HG02642 (cell line): ENCODE data around the gene TRAF3.
"Not testable (repeated sequence)": the region's sequence is repeated elsewhere in the genome, so short reads cannot be mapped to it uniquely, and the experiment has no call there.

Experiments
- ATAC-seq: cut with Tn5 transposase; IDR thresholded peaks from one replicate; pipeline ENCODE4 v1.9.1; 2021; ENCODE audit warnings: mild to moderate bottlenecking; ENCODE audit not compliant: unreplicated experiment, poor library complexity

Gene TRAF3

DNA sequence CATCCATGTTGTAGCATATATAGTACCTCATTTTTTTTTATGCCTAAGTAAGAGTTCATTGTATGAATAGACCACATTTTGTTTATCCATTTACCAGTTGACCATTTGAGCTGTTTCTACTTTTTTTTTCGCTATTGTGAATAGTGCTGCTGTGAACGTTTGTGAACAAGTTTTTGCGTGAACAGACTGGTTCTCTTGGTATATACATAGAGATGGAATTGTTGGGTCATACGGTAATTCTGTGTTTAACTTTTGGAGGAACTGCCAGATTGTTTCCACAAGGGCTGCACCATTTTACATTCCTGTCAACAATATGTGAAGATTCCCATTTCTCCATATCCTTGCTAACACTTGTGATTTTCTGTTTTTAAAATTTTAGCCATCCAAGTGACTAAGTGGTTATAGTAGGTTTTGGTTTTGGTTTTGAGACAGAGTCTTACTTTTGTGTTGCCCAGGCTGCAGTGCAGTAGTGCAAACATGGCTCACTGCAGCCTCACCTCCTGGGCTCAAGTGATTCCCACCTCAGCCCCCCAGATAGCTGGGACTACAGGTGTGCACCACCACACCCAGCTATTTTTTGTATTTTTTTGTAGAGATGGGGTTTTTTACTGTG lies 76.9 kb downstream of the TRAF3 start:
- ATAC-seq = no peak

DNA sequence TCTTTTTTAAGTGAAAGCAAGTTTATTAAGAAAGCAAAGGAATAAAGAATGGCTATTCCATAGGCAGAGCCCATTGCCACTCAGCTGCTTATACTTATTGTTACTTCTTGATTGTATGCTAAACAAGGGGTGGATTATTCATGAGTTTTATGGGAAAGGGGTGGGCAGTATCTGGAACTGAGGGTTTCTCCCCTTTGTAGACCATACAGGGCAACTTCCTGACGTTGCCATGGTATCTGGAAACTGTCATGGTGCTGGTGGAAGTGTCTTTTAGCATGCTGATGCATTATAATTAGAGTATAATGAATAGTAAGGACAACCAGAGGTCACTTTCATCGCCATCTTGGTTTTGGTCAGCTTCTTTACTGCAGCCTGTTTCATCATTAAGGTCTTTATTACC lies 78.9 kb downstream of the TRAF3 start:
- no peak for ATAC-seq

DNA sequence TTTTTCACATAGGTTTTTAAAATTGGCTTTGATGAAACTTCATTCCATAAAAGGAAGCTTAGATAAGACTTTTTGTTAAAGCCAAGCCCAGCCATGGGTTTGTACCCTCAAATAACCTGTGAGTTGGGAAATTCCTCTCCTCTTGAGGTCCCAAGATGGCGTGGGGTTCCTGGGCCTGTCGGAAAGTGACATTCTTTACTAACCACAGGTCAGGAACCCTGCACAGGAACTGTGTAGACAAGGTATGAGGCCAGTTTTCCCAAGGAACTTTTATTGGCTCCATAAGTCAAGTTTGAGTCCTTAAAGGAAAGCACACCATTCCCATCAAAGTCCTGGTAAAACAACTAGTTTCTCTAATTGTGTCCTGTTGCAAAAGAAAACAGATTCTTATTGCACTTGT lies 80.2 kb downstream of the TRAF3 start:
- no peak for ATAC-seq

DNA sequence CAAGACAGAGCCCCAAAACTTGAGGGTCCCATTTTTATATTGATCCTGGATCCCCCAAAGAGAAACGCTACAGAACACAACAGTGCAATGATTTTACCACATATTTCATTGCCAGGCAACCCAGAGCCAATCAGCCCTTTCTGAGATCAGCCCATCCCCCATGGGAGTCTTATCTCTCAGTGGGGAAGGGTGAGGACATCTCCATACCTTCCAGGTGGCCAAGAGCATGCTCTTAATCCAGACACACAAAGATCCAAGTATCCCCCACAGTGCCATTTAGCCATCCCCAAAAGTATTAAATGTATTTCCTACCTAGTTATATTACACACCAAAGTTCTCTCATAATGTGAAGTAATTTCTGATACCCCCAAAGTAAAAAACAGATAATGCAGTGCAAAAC lies 82.7 kb downstream of the TRAF3 start:
- no peak for ATAC-seq

DNA sequence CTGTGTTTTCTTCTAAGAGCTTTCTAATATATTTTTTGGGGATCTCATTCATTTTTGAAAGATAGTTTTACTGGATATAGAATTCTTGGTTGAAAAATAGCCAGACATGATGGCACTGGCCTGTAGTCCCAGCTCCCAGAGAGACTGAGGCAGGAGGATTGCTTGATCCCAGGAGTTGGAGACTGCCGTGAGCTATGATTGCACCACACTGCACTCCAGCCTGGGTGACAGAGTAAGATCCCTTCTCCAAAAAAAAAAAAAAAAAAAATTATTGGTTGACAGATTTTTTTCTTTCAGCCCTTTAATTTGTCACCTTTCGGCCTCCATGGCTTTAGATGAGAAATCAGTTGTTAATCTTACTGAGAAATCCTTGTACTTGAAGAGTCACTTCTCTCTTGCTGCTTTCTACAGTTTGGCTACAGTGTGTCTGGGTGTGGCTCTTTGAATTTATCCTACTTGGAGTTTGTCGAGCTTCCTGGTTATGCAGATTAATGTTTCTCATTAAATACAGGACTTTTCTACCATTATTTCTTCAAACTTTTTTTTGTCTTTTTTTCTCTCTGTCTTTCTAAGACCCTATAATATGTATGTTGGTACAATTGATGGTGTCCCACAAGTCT lies 85.0 kb downstream of the TRAF3 start:
- no peak for ATAC-seq

DNA sequence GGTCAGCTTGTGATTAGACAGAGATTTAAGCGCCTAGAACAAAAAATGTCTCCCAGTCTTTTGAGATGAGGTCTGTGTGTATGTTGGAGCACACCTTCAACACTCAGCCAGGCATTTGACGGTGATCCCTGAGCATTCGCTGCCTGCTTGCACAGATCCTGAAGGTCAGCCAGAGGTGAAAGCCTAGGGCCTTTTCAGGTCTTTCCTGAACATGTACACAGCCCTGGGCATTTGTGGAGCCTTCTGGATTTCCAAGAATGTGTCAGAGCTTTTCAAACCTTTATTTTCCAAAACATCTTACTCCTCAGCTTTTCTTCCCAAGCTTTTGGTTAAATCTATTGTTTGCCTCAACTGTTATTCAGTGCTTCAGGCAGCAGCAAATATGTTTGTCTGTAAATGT lies 86.1 kb downstream of the TRAF3 start:
- ATAC-seq = no peak

DNA sequence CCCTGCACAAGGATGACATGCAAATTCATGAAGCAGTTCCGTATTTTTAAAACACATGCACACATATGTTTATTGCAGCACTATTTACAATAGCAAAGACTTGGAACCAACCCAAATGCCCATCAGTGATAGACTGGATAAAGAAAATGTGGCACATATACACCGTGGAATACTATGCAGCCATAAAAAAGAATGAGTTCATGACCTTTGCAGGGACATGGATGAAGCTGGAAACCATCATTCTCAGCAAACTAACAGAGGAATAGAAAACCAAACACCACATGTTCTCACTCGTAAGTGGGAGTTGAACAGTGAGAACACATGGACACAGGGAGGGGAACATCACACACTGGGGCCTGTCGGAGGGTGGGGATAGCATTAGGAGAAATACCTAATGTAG lies 88.7 kb downstream of the TRAF3 start:
- not testable (repeated sequence) for ATAC-seq

DNA sequence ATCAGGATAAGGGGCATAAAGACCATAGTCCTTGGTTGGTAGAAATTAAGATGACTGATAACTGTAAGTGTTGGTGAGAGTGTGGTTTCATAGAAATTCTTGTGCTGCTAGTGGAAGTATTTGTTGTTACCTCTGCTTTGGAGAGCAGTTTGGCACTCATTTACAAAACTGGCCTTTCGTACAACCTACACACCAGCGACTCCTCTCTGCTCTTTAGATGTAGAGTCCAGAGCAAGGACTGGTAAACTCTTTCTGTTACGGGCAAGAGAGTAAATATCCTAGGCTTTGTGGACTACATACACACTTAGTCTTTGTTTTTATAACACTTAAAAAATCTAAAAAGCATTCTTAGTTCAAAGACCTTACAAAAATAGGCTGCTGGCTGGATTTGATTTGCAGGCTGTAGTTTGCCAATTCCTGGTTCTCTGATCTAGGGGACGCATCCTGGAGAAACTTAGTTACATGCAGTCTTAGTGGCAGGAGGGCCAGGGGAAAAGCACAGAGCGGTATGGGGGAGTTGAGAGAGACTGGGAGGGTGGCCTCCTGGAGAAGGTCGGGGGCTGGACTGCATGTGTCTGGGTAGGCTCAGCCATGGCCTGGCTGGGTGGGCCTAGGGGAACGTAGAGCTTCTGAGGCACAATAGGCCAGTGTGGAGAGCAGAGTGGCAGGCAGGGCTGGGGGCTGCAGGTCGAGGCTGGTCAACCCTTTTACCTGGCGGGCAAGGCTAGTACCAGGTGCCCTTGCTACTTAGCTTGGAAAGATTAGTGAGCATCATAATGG lies 89.9 kb downstream of the TRAF3 start:
- no peak for ATAC-seq

DNA sequence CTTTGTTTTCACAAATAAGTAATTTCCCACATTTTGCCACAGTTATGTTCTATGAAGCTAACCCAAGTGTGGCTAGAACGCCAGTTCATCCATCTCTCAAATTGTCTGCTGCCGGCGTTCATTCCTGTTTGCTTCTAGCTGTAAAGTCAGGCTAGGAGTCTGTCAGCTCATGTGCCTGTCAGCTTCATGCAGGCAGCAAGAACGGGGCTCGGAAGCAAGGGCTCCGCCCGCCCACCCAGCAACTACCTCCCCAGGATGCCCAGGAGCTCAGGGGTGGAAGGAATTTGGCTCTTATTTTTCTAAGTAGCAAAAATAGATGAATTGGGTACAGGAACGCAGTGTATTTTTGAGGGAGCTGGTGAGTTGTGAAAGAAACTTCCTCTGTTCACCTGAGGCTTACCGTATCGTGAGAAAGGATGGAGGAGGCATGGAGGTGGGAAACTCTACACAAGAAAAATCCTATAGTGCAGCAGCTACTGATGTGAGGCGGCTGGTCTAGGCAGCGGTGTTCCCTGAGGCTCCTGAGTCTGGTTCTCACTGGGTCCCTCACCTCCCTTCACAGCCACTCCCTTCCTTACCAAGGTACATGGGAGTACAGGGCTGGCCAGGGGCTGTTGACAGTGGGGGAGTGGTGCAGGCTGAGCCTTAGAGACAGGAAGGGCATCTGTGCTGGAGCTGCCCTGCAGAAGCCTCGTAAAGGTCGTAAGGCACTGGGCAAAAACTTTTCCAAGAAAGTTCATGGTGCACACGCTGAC lies 90.8 kb downstream of the TRAF3 start:
- no peak for ATAC-seq

DNA sequence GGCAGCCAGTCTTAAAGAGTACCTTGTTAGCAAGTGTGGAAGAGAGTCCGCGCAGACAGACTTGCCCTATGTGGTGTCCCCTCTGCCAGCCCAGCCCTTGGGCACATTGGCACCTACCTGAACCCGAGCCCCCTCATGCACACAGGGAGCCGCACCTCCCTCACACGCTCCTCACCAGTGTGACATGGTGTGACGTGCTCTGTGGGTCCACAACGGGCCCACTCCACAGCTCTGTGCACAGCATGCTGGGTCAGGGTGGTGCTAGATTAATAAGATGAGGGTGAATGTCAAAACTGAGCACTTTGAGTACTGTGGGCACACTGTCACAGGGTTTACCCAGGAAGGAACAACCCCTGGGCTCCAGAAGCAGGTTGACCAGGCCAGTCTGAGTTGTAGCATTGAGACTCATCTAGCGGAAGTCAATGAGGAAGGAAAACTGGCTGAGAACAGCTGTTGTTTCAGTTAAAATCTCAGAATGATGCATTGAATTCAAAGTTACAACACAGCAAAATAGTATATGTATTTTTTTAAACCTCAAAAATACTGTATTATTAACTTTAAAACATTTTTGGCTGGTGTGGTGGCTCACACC lies 91.8 kb downstream of the TRAF3 start:
- no peak for ATAC-seq

DNA sequence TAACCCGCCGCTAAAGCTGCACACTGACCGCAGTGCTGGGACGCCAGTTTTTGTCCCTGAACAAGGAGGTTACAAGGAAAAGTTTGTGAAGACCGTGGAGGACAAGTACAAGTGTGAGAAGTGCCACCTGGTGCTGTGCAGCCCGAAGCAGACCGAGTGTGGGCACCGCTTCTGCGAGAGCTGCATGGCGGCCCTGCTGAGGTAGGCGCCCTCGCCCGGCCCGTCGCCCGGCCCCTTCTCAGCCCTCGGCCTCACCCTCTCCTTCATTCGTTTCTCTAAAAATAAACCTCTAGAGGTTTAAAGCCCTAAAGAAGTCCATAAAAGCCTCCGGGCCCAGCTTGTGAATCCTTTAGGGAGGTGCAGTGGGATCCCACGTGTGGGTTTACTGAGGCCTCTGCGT lies 93.0 kb downstream of the TRAF3 start:
- ATAC-seq = no peak

DNA sequence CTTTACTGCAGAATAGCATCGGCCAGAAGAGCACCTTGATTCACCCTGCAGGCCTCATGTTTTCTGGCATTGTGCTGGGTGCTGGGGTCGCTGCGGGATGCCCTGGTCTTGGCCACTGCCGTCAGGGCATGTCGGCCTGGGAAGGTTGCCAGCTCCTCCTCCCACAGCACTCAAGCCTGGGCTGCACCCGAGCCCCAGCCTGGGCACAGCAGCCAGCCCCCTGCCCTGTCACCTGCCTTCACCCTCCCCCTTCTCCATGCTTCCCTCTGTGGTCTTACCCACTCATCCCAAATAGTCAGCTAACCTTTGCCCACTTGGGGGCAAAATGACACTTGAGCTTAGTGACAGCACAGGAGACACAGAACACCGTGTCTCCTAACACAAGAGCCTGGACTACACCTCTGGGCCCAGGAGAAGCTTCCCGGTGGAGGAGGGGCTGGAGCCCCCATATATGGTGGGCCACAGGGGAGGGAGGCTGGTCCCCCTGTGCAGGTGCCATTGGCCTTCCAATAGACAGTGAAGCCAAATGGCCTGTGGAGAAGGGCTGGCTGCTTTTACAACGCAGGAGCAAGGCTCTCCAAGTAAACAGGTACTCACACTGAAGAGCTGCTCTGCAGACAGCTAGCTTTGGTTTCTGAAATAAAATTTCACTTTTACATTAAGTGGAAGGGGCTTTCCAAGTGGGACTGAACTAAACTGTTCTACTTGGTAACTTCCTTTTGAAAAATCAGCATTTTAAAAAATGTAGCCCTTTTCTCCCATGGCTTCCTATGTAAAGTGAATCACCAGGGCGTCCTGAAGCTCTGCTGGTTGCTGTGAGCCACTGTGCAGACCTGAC lies 94.0 kb downstream of the TRAF3 start:
- ATAC-seq = no peak

DNA sequence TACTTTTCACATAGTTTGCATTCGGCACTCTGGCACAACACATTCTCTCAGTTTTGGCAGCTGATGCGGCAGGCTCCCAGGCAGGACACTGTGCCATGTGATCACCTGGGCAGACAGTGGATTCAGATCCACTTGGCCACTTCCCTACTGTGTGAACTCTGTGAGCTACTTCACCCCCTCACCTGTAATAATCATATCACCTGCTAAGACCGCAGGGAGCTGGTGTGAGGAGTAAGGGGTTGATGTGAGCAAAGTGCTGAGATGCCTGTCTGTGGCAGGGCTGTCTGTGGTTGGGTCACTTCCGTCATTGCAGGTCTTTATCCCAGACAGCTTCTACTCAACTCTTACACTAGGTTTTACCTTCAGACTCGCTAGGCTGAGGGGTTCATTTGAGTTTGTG lies 94.8 kb downstream of the TRAF3 start:
- ATAC-seq = no peak

DNA sequence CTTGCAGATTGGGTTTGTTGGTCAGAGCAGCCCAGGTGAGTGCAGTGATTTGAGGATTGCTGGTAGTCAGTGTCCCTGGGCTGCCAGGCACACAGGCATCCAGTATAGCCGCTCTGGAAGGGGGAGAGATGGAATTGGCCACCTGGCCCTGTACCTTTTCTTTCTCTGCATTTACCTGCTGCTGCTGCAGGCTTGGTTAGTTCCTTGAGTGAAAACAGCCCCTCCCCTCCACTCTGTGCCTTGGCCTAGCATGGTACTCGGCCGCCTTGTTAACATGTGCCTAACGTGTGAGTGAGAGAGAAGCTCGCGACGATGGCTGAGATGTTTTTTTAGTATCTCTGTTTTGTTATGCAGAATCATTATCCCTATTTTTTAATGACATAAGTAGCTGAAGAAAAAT lies 95.9 kb downstream of the TRAF3 start:
- no peak for ATAC-seq

DNA sequence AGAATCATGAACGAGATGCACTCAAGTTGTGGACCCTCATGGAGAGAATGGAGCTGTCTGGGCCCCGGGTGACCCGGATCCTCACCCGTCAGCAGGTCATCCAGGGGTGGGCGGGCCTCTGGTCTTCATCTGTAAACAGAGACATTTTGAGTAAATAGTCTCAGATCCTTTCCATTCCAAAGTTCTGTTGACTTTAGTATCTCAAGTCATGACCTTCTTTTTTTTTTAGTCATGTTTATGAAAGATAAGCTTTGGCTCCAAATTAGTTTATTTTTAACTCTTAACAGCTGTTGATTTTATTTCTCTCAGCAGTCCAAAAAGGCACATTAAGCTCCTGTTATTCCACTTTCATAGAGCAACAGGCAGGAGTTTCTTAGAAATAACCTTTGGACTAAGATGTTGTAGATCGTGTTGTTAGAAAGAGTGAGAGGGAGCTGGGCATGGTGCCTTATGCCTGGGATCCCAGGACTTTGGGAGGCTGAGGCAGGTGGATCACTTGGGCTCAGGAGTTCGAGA lies 96.4 kb downstream of the TRAF3 start:
- ATAC-seq = no peak

DNA sequence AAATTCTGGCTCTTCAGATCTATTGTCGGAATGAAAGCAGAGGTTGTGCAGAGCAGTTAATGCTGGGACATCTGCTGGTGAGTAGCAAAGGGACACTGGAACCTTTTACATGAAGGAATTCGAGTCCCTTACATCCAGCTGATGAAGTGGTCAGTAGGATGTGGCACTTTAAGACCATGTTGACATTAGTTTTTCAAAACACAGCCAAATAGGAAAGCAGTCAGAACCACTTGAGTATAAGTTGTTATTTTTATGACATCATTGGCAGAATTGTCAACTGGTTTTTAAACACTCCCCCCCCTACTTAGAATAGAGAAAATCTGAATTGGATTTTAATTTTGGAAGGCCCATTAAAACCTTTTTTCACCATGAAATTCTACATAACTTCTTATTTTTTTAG lies 98.4 kb downstream of the TRAF3 start:
- no peak for ATAC-seq

DNA sequence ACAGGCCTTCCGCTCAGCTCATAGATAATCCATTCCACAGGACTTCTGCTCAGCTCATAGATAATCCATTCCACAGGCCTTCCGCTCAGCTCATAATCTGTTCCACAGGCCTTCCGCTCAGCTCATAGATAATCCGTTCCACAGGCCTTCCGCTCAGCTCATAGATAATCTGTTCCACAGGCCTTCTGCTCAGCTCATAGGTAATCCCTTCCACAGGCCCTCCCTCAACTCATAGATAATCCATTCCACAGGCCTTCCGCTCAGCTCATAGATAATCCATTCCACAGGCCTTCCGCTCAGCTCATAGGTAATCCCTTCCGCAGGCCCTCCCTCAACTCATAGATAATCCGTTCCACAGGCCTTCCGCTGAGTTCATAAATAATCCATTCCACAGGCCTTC lies 100.3 kb downstream of the TRAF3 start:
- not testable (repeated sequence) for ATAC-seq

DNA sequence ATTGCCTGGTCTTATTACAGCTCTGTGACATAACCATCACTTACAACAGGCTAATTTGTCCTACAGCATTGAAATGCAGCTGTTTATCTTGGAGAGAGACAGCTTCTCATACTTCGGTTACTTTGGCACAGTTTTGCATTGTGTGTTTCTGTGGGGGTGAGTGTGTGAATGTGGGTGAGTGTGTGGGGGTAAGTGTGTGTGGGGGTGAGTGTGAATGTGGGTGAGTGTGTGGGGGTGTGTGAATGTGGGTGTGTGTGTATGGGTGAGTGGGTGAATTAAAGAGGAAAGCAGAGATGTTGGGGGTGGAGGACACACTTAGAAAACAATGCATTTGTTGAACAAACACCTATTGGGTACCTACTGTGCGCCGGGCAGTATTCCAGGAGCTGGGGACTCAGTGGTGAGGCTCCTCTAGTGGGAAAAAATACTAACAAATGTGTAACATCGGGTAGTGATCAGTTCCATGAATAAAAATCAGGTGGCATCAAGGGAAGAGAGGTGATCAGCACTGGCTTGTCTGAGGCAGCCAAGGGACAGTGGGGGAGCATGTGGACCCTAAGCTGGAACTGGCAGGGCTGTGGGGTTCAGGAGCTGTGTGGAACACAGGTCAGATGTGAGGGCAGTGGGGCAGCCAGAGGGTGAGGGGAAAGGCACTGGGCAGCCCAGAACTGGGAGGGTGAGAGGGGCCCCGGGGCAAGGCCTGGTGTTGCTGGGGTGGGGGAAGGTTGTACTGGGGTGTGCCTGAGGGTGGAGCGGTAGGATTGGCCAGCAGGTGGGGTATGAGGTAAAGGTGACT lies 101.1 kb downstream of the TRAF3 start:
- ATAC-seq = no peak

DNA sequence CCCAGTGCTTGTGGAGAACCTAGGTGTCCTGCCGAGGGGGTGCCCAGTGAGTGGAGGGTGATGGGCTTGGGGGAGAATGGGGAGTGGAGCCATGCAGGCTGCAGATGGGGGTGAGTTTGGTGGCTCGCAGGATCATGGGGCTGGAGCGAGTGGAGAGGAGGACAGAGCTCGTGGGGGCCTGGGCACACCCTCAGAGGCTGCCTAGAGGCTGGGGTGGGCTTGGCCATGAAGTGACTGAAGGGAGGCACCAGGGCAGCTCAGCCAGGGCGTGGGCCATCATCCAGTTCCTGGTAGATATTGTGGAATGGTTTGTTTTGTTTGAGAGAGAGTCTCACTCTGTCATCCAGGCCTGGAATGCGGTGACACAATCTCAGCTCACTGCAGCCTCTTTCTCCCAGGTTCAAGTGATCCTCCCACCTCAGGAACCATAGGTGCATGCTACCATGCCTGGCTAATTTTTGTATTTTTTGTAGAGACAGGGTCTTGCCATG lies 101.8 kb downstream of the TRAF3 start:
- ATAC-seq = no peak
